Renal cortex interstitium (tissue), 15 donors: ENCODE results near the gene FBXO11. TPM values are rescaled to one million over a fixed set of nuclear protein-coding genes. Genes with fewer than 3 reads are reported as not detected.
"Not testable (repeated sequence)": the region's sequence is repeated elsewhere in the genome, so short reads cannot be mapped to it uniquely, and the experiment has no call there.

Source experiments
- DNase-seq, 11 donors: peaks; one replicate each; pipeline ENCODE4 v3.0.0-alpha.2; 2013; ENCODE audit warnings: low read depth in 9 of 11, low spot score in 4 of 11; ENCODE audit errors: extremely low read depth in 1 of 11
- long read RNA-seq, 16 experiments: transcript quantifications; one replicate each; lab custom pipeline, GENCODE V29; 2026
- polyA plus RNA-seq, 3 donors: library from polyadenylated mRNA; unstranded; fragments of 120-200 nt; gene quantifications; one replicate each; pipeline ENCODE4 v1.2.1, GENCODE V29; 2013; ENCODE audit not compliant: insufficient read length in 3 of 3

FBXO11 gene
- 10 to 100 TPM; 77.9 to 96.5 (median 81.6) TPM for polyA plus RNA-seq
- long read RNA-seq, donor 1, full-length matches to known transcripts = 4 of 4 reads
- long read RNA-seq, donor 1, partial matches to known transcripts = 0 of 4 reads
- long read RNA-seq, donor 1, other reads (novel, unspliced or antisense) = 0 of 4 reads
- long read RNA-seq, donor 2, full-length matches to known transcripts = 1 of 1 reads
- long read RNA-seq, donor 2, partial matches to known transcripts = 0 of 1 reads
- long read RNA-seq, donor 2, other reads (novel, unspliced or antisense) = 0 of 1 reads
- long read RNA-seq, donor 3, full-length matches to known transcripts = 8 of 8 reads
- long read RNA-seq, donor 3, partial matches to known transcripts = 0 of 8 reads
- long read RNA-seq, donor 3, other reads (novel, unspliced or antisense) = 0 of 8 reads
- long read RNA-seq, donor 4, full-length matches to known transcripts = 2 of 2 reads
- long read RNA-seq, donor 4, partial matches to known transcripts = 0 of 2 reads
- long read RNA-seq, donor 4, other reads (novel, unspliced or antisense) = 0 of 2 reads
- long read RNA-seq, donor 5 = 0 reads
- long read RNA-seq, donor 6, full-length matches to known transcripts = 4 of 4 reads
- long read RNA-seq, donor 6, partial matches to known transcripts = 0 of 4 reads
- long read RNA-seq, donor 6, other reads (novel, unspliced or antisense) = 0 of 4 reads
- long read RNA-seq, donor 7, partial matches to known transcripts = 0 of 3 reads
- long read RNA-seq, donor 7, other reads (novel, unspliced or antisense) = 0 of 3 reads
- long read RNA-seq, donor 8, full-length matches to known transcripts = 6 of 316 reads
- long read RNA-seq, donor 8, partial matches to known transcripts = 271 of 316 reads
- long read RNA-seq, donor 8, other reads (novel, unspliced or antisense) = 39 of 316 reads
- long read RNA-seq, donor 9, full-length matches to known transcripts = 3 of 3 reads
- long read RNA-seq, donor 9, partial matches to known transcripts = 0 of 3 reads
- long read RNA-seq, donor 9, other reads (novel, unspliced or antisense) = 0 of 3 reads
- long read RNA-seq, donor 10, full-length matches to known transcripts = 5 of 5 reads
- long read RNA-seq, donor 10, partial matches to known transcripts = 0 of 5 reads
- long read RNA-seq, donor 10, other reads (novel, unspliced or antisense) = 0 of 5 reads
- long read RNA-seq, donor 11, full-length matches to known transcripts = 5 of 5 reads
- long read RNA-seq, donor 11, partial matches to known transcripts = 0 of 5 reads
- long read RNA-seq, donor 11, other reads (novel, unspliced or antisense) = 0 of 5 reads
- long read RNA-seq, donor 12, full-length matches to known transcripts = 2 of 129 reads
- long read RNA-seq, donor 12, partial matches to known transcripts = 100 of 129 reads
- long read RNA-seq, donor 12, other reads (novel, unspliced or antisense) = 27 of 129 reads
- long read RNA-seq, donor 13, full-length matches to known transcripts = 6 of 6 reads
- long read RNA-seq, donor 13, partial matches to known transcripts = 0 of 6 reads
- long read RNA-seq, donor 13, other reads (novel, unspliced or antisense) = 0 of 6 reads
- long read RNA-seq, donor 14, full-length matches to known transcripts = 4 of 4 reads
- long read RNA-seq, donor 14, partial matches to known transcripts = 0 of 4 reads
- long read RNA-seq, donor 14, other reads (novel, unspliced or antisense) = 0 of 4 reads
- long read RNA-seq, donor 15, partial matches to known transcripts = 0 of 1 reads
- long read RNA-seq, donor 15, other reads (novel, unspliced or antisense) = 0 of 1 reads
- long read RNA-seq, donor 16, full-length matches to known transcripts = 7 of 7 reads
- long read RNA-seq, donor 16, partial matches to known transcripts = 0 of 7 reads
- long read RNA-seq, donor 16, other reads (novel, unspliced or antisense) = 0 of 7 reads

GRCh38 chr2:47906157-47907038 lies at the start of gene FBXO11:
FBXO11 (minus strand) TSS chr2:47906498; CDS start chr2:47905720, 778 bp downstream.
- DNase-seq = peak; percentile 83 to 98 (median 94)

GRCh38 chr2:47950340-47951301 lies 44.3 kb upstream of the FBXO11 start:
- no peak for DNase-seq

GRCh38 chr2:47946593-47946992 lies 40.3 kb upstream of the FBXO11 start:
- DNase-seq = no peak

- no peak for DNase-seq
Observed at GRCh38 chr2:47945046-47945781, 38.9 kb upstream of the FBXO11 start.

- DNase-seq = no peak
Observed at GRCh38 chr2:47941936-47942335, 35.6 kb upstream of the FBXO11 start.

GRCh38 chr2:47937677-47938076 lies 31.4 kb upstream of the FBXO11 start:
- DNase-seq = no peak

- no peak for DNase-seq
Observed at GRCh38 chr2:47935071-47935470, 28.8 kb upstream of the FBXO11 start.

- no peak for DNase-seq
Observed at GRCh38 chr2:47918043-47918442, 11.7 kb upstream of the FBXO11 start.

- DNase-seq = no peak
Observed at GRCh38 chr2:47917276-47917961, 11.1 kb upstream of the FBXO11 start.

- DNase-seq = no peak
Observed at GRCh38 chr2:47916412-47916811, 10.1 kb upstream of the FBXO11 start.

GRCh38 chr2:47910662-47911061 lies 4.4 kb upstream of the FBXO11 start:
- DNase-seq = not testable (repeated sequence)

- no peak for DNase-seq
Observed at GRCh38 chr2:47908682-47909081, 2.4 kb upstream of the FBXO11 start.

GRCh38 chr2:47907039-47907781 lies 912 bp upstream of the FBXO11 start:
- peak in 1 of 11 donors; percentile 2 for DNase-seq
